GM23248 (cell line): ENCODE results near the gene CHRD. TPM values are rescaled to one million over a fixed set of nuclear protein-coding genes. Genes with fewer than 3 reads are reported as not detected.

Source experiments
- DNase-seq: peaks from one replicate; pipeline ENCODE4 v3.0.0-alpha.2; 2015
- H2AFZ ChIP-seq: fragments of 200-600 bp; sonication (generic); 2 replicates; pipeline ENCODE4 v1.6.1; 2016; ENCODE audit warnings: antibody characterized with exemption
- H3F3A ChIP-seq: fragments of 200-600 bp; sonication (generic); 2 replicates; pipeline ENCODE4 v1.6.1; 2016; ENCODE audit warnings: mild to moderate bottlenecking, antibody characterized with exemption, mixed run types; ENCODE audit not compliant: insufficient read depth
- H3K27ac ChIP-seq: fragments of 200-600 bp; sonication (generic); 2 replicates; pipeline ENCODE4 v1.5.1; 2016; ENCODE audit warnings: mild to moderate bottlenecking
- H3K27me3 ChIP-seq: fragments of 200-600 bp; sonication (generic); replicated peaks from 2 replicates; pipeline ENCODE4 v1.6.1; 2016; ENCODE audit warnings: mild to moderate bottlenecking; ENCODE audit not compliant: insufficient read depth
- H3K36me3 ChIP-seq: fragments of 200-600 bp; sonication (generic); 2 replicates; pipeline ENCODE4 v1.6.1; 2016; ENCODE audit warnings: low read depth, mild to moderate bottlenecking
- H3K4me1 ChIP-seq: fragments of 200-600 bp; sonication (generic); 2 replicates; pipeline ENCODE4 v1.6.1; 2016; ENCODE audit warnings: mild to moderate bottlenecking; ENCODE audit not compliant: insufficient read depth
- H3K4me2 ChIP-seq: fragments of 200-600 bp; sonication (generic); one replicate; pipeline ENCODE4 v1.6.1; 2016; ENCODE audit warnings: mild to moderate bottlenecking; ENCODE audit not compliant: unreplicated experiment
- H3K4me3 ChIP-seq: fragments of 200-600 bp; sonication (generic); 2 replicates; pipeline ENCODE4 v1.5.1; 2016; ENCODE audit warnings: mild to moderate bottlenecking
- H3K79me2 ChIP-seq: fragments of 200-600 bp; sonication (generic); 2 replicates; pipeline ENCODE4 v1.6.1; 2016; ENCODE audit warnings: mild to moderate bottlenecking; ENCODE audit not compliant: insufficient read depth
- H3K9ac ChIP-seq: fragments of 200-600 bp; sonication (generic); 2 replicates; pipeline ENCODE4 v1.6.1; 2016; ENCODE audit warnings: mild to moderate bottlenecking
- H3K9me2 ChIP-seq: fragments of 200-600 bp; sonication (generic); 2 replicates; pipeline ENCODE4 v1.6.1; 2016; ENCODE audit warnings: mixed run types, mild to moderate bottlenecking, moderate library complexity; ENCODE audit not compliant: insufficient read depth
- H3K9me3 ChIP-seq: fragments of 200-600 bp; sonication (generic); one replicate; pipeline ENCODE4 v1.6.1; 2017; ENCODE audit warnings: low read depth
- H4K20me1 ChIP-seq: fragments of 200-600 bp; sonication (generic); 2 replicates; pipeline ENCODE4 v1.6.0; 2016; ENCODE audit not compliant: insufficient read depth
- EZH2 ChIP-seq: fragments of 200-600 bp; sonication (generic); IDR thresholded peaks from 2 replicates; pipeline ENCODE4 v1.6.1; 2018; ENCODE audit warnings: antibody characterized with exemption, mild to moderate bottlenecking; ENCODE audit not compliant: insufficient read depth, poor library complexity, severe bottlenecking
- EZH2phosphoT487 ChIP-seq: fragments of 200-600 bp; sonication (generic); IDR thresholded peaks from 2 replicates; pipeline ENCODE4 v1.6.1; 2018; ENCODE audit warnings: antibody characterized with exemption, moderate library complexity, mild to moderate bottlenecking, low read depth; ENCODE audit not compliant: insufficient read depth
- WGBS, 2 experiments: methylation state at CpG; one replicate each; pipeline ENCODE4 v1.1.6; 2015 to 2017; ENCODE audit warnings: low lambda C conversion rate in 2 of 2, low coverage in 1 of 2; ENCODE audit errors: missing lambda C conversion rate in 2 of 2; 5-methylcytosine and 5-hydroxymethylcytosine counted together
- in situ Hi-C: fragments of 300-500 bp; cut with MboI; formaldehyde crosslinking; loops from 2 replicates; pipeline ENCODE4 v1.15.0; 2020
- polyA plus RNA-seq: library from polyadenylated mRNA; unstranded; fragments of >200 nt; fragmentation: Nextera tagmentation; extraction: Ambion mirVana; gene quantifications from 2 replicates; pipeline ENCODE4 v1.2.1, GENCODE V29; 2016
- total RNA-seq: library from RNA; depleted of rRNA; stranded (reverse); fragments of >200 nt; shearing (Covaris generic); gene quantifications from 2 replicates; pipeline ENCODE4 v1.2.3, GENCODE V29; 2014

CHRD gene
- total and polyA plus RNA-seq, 2 experiments from 2014 or later = 0.15 to 0.22 TPM

- Histone ChIP-seq H3K9ac (peak overlapping the region; percentile 88), H3K4me3 (no peak overlapping the region), H4K20me1 (peaks cover 8% of the 10 kb centered on the region; the same call in 1 of the 2 replicates), H3K9me3 (no peaks in the 10 kb centered on the region), H3K79me2 (peaks cover 69% of the 10 kb centered on the region), H2AFZ (no peak overlapping the region), H3K27ac (peak overlapping the region; percentile 94), H3F3A (peaks cover 72% of the 10 kb centered on the region), H3K9me2 (no peaks in the 10 kb centered on the region), H3K27me3 (no peaks in the 10 kb centered on the region), H3K4me1 (peaks cover 72% of the 10 kb centered on the region), H3K4me2 (peak overlapping the region; percentile 33), H3K36me3 (peaks cover 44% of the 10 kb centered on the region)
- TF ChIP-seq EZH2 = no peak
- no peak for TF ChIP-seq EZH2phosphoT487
- peak; percentile 92 for DNase-seq
- 29 to 38% methylated on average over 14 to 15 of the region's 15 CpGs for WGBS, 2 experiments
- in situ Hi-C loops = no loop called here
Measured at GRCh38 chr3:184334470-184335158, 45.2 kb upstream of the CHRD start.

GRCh38 chr3:184335291-184335660 is 44.6 kb upstream of the CHRD start:
- peak overlapping the region; percentile 88 for H3K9ac ChIP-seq
- peaks cover 8% of the 10 kb centered on the region; the same call in 1 of the 2 replicates for H4K20me1 ChIP-seq
- DNase-seq = peak; percentile 42
- peak overlapping the region; percentile 72; the same call in 1 of the 2 replicates for H3K4me3 ChIP-seq
- H3K79me2 ChIP-seq = peaks cover 69% of the 10 kb centered on the region
- no peaks in the 10 kb centered on the region for H3K27me3 ChIP-seq
- no peak overlapping the region for H3K4me2 ChIP-seq
- no peaks in the 10 kb centered on the region for H3K9me2 ChIP-seq
- no peak overlapping the region for H2AFZ ChIP-seq
- 48 to 50% methylated on average over 4 of the region's 4 CpGs for WGBS, 2 experiments
- TF ChIP-seq EZH2 (no peak), EZH2phosphoT487 (no peak)
- no peaks in the 10 kb centered on the region for H3K9me3 ChIP-seq
- H3K27ac ChIP-seq = peak overlapping the region; percentile 94
- peaks cover 69% of the 10 kb centered on the region for H3K4me1 ChIP-seq
- H3F3A ChIP-seq = peaks cover 65% of the 10 kb centered on the region
- in situ Hi-C loops = no loop called here
- peaks cover 37% of the 10 kb centered on the region for H3K36me3 ChIP-seq

- H3K9me2 ChIP-seq = no peaks in the 10 kb centered on the region
- peak overlapping the region; percentile 82 for H3K4me2 ChIP-seq
- in situ Hi-C loops = no loop called here
- 2 to 3% methylated on average over 30 to 51 of the region's 77 CpGs for WGBS, 2 experiments
- H3K36me3 ChIP-seq = peaks cover 33% of the 10 kb centered on the region
- peak; percentile 89 for DNase-seq
- TF ChIP-seq EZH2 = no peak
- no peak for TF ChIP-seq EZH2phosphoT487
- H3K27ac ChIP-seq = peak overlapping the region; percentile 94
- H3K9me3 ChIP-seq = no peaks in the 10 kb centered on the region
- no peaks in the 10 kb centered on the region for H3K27me3 ChIP-seq
- H3K4me3 ChIP-seq = peak overlapping the region; percentile 72
- H3F3A ChIP-seq = peaks cover 67% of the 10 kb centered on the region
- H4K20me1 ChIP-seq = peaks cover 8% of the 10 kb centered on the region; the same call in 1 of the 2 replicates
- peaks cover 76% of the 10 kb centered on the region for H3K4me1 ChIP-seq
- H2AFZ ChIP-seq = no peak overlapping the region
- peaks cover 72% of the 10 kb centered on the region for H3K79me2 ChIP-seq
- peak overlapping the region; percentile 88 for H3K9ac ChIP-seq
Measured at GRCh38 chr3:184335661-184336546, 44.0 kb upstream of the CHRD start.

- Histone ChIP-seq H3K9me3 (no peaks in the 10 kb centered on the region), H3K4me1 (peaks cover 73% of the 10 kb centered on the region), H3F3A (peaks cover 59% of the 10 kb centered on the region), H3K9me2 (no peaks in the 10 kb centered on the region), H3K4me3 (peak overlapping the region; percentile 72), H4K20me1 (peaks cover 5% of the 10 kb centered on the region; the same call in 1 of the 2 replicates), H3K36me3 (peaks cover 26% of the 10 kb centered on the region), H2AFZ (peak overlapping the region; percentile 8; the same call in 1 of the 2 replicates), H3K79me2 (peaks cover 64% of the 10 kb centered on the region), H3K4me2 (peak overlapping the region; percentile 82), H3K9ac (peak overlapping the region; percentile 88), H3K27ac (peak overlapping the region; percentile 94), H3K27me3 (no peaks in the 10 kb centered on the region)
- in situ Hi-C loops = no loop called here
- WGBS, 2 experiments = 6 to 10% methylated on average over 17 of the region's 17 CpGs
- TF ChIP-seq EZH2 (no peak), EZH2phosphoT487 (no peak)
- DNase-seq = peak; percentile 78
Measured at GRCh38 chr3:184336547-184337398, 43.1 kb upstream of the CHRD start.
